GM23338 (cell line): ENCODE data around the gene PPFIA1.

Experiments
- CREB1 ChIP-seq: fragments of 250-450 bp; sonication (Bioruptor Pico); IDR thresholded peaks from 2 replicates; pipeline ENCODE4 v1.5.0; 2020; ENCODE audit warnings: low read depth, mild to moderate bottlenecking, moderate library complexity
- EZH2 ChIP-seq: fragments of 200-600 bp; sonication (generic); IDR thresholded peaks from one replicate; pipeline ENCODE4 v1.8.0; 2017; ENCODE audit warnings: antibody characterized with exemption, mild to moderate bottlenecking, low read depth; ENCODE audit not compliant: unreplicated experiment
- EZH2phosphoT487 ChIP-seq: fragments of 200-600 bp; sonication (generic); IDR thresholded peaks from one replicate; pipeline ENCODE4 v1.8.1; 2018; ENCODE audit warnings: antibody characterized with exemption; ENCODE audit not compliant: unreplicated experiment
- JUNB ChIP-seq: IDR thresholded peaks from one replicate; pipeline ENCODE4 v1.6.1; 2016; ENCODE audit warnings: antibody characterized with exemption; ENCODE audit not compliant: unreplicated experiment
- POLR2AphosphoS5 ChIP-seq: IDR thresholded peaks from 2 replicates; pipeline ENCODE4 v1.6.1; 2016; ENCODE audit warnings: antibody characterized with exemption, low read depth
- TF ChIP-seq, protein P1 (sequence below), 2 experiments: fragments of 200-600 bp in 1 of 2; sonication (generic) in 1 of 2; conservative IDR thresholded peaks; 2 replicates each; pipeline versions ENCODE4 v1.5.1 to v1.6.1; 2016 to 2017; ENCODE audit warnings: antibody characterized with exemption in 2 of 2, low read depth in 2 of 2, mild to moderate bottlenecking in 2 of 2, moderate library complexity in 1 of 2
- TF ChIP-seq, protein P2 (sequence below): IDR thresholded peaks from one replicate; pipeline ENCODE4 v1.6.1; 2018; ENCODE audit warnings: antibody characterized with exemption; ENCODE audit not compliant: unreplicated experiment

DNA sequence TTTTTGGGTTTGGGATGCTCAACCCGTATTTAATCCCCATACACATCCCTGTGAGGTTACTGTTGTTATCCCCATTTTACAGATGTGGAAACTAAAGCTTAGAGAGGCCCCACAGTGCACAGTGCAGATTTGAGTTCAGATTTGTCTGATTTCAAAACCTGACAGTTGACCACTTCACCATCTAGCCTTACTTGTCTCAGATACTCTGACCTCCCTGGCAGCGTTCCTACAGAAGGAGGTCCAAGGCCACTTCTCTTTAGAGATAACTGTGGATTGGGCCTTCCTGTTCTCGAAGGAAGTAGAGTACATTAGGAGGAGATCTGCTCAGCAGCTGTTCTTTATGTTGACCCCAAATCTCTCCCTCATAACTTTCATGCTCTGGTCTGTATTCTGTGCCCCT is 81.2 kb downstream of the PPFIA1 start:
- TF ChIP-seq, protein P1, sequence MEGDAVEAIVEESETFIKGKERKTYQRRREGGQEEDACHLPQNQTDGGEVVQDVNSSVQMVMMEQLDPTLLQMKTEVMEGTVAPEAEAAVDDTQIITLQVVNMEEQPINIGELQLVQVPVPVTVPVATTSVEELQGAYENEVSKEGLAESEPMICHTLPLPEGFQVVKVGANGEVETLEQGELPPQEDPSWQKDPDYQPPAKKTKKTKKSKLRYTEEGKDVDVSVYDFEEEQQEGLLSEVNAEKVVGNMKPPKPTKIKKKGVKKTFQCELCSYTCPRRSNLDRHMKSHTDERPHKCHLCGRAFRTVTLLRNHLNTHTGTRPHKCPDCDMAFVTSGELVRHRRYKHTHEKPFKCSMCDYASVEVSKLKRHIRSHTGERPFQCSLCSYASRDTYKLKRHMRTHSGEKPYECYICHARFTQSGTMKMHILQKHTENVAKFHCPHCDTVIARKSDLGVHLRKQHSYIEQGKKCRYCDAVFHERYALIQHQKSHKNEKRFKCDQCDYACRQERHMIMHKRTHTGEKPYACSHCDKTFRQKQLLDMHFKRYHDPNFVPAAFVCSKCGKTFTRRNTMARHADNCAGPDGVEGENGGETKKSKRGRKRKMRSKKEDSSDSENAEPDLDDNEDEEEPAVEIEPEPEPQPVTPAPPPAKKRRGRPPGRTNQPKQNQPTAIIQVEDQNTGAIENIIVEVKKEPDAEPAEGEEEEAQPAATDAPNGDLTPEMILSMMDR (conservative IDR thresholded peaks at IDR 0.05; ENCODE audit: low read depth in 2 of 2): no peak
- TF ChIP-seq JUNB: no peak
- no peak for TF ChIP-seq POLR2AphosphoS5
- TF ChIP-seq EZH2phosphoT487: no peak
- no peak for TF ChIP-seq EZH2
- TF ChIP-seq, protein P2, sequence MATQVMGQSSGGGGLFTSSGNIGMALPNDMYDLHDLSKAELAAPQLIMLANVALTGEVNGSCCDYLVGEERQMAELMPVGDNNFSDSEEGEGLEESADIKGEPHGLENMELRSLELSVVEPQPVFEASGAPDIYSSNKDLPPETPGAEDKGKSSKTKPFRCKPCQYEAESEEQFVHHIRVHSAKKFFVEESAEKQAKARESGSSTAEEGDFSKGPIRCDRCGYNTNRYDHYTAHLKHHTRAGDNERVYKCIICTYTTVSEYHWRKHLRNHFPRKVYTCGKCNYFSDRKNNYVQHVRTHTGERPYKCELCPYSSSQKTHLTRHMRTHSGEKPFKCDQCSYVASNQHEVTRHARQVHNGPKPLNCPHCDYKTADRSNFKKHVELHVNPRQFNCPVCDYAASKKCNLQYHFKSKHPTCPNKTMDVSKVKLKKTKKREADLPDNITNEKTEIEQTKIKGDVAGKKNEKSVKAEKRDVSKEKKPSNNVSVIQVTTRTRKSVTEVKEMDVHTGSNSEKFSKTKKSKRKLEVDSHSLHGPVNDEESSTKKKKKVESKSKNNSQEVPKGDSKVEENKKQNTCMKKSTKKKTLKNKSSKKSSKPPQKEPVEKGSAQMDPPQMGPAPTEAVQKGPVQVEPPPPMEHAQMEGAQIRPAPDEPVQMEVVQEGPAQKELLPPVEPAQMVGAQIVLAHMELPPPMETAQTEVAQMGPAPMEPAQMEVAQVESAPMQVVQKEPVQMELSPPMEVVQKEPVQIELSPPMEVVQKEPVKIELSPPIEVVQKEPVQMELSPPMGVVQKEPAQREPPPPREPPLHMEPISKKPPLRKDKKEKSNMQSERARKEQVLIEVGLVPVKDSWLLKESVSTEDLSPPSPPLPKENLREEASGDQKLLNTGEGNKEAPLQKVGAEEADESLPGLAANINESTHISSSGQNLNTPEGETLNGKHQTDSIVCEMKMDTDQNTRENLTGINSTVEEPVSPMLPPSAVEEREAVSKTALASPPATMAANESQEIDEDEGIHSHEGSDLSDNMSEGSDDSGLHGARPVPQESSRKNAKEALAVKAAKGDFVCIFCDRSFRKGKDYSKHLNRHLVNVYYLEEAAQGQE: no peak
- no peak for TF ChIP-seq CREB1 (CRISPR knock-in tag)
